Stimulated activated CD4-positive, alpha-beta T cell treated with anti-CD3 and anti-CD28 coated beads, Interleukin-2, amount 100 ng/mL, for 4 hours (primary cell): ENCODE data around the gene AOAH.

Experiments used
- DNase-seq: peaks from one replicate; pipeline ENCODE4 v3.0.0-alpha.2; 2020; ENCODE audit warnings: low read depth

AOAH gene

DNA sequence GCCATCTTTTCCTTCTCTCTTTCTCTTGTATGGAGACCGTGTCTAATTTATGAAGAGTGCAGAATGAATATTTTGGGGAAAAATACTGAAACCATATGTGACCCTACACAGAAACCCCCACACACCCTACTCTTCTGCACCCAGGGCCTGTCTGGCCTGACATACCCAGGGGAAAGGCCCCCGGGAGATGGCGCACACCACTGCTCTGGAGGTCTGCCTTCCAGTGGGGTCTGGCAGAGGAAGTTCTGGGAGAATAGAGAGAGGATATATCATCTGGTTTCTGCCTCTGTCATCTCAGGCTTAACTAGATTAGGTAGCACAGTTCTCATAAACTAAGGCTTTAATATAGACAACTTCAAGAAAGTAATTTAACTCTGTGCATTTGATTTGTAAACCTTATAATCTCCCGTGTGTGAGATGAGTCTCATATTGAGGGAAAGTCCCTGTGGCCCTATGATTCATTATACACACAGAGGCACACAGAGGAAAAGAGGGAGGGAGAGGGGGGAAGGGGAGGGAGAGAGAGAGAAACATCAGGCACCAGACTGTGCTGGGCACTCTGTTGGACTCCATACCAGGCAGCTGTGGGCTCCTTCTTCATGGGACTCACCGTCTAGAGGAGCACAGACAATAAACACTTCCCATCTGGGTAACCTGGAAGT is 123.3 kb downstream of the AOAH start:
- DNase-seq, result peak; percentile 6

DNA sequence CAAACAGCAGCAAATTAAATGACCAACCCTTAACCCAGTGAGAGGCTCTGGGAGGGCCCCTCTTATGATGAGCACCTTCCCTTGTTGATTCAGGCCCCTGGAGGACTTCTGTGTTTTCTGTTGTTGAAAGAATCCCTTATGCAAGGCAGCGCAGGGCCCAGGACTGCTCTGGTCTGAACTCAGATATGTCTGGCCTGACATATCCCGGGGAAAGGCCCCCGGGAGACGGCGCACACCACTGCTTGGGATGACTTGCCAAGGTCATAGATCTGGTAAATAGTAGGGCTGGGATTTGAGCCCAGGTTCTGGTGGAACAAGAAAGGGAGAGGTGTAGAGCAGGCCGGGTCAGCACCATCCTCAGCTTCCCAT is 124.0 kb downstream of the AOAH start:
- DNase-seq, result no peak

DNA sequence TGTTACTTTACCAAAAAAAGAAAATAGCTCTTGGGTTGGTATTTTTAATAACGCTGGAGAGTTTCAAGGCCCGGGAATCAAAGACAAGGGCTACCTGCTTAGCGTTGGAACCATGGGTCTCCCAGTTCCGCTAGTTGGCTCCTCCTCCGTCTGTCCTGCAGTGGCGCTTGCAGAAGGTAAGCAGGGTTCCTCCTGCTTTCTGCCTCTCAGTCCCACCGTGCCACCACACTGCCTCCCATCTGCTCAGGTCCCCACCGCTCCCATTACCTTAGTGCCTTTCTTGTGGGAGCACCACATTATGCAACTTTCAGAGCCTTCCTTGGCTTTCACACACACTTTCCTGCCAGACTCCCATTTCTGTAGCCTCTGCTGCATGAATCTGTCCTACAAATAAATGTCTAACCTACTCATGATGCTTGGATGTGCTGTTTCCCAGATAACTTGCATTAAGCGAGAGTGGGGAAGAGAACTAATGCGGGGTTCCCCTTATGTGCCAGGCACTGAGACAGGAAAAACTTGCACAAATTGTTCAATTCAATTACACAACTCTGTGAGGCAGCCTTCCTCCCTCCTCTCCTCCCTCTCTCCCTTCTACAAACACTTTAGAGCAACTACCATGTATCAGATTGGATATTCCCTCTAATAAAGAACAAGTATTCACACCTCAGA is 124.5 kb downstream of the AOAH start:
- no peak for DNase-seq

DNA sequence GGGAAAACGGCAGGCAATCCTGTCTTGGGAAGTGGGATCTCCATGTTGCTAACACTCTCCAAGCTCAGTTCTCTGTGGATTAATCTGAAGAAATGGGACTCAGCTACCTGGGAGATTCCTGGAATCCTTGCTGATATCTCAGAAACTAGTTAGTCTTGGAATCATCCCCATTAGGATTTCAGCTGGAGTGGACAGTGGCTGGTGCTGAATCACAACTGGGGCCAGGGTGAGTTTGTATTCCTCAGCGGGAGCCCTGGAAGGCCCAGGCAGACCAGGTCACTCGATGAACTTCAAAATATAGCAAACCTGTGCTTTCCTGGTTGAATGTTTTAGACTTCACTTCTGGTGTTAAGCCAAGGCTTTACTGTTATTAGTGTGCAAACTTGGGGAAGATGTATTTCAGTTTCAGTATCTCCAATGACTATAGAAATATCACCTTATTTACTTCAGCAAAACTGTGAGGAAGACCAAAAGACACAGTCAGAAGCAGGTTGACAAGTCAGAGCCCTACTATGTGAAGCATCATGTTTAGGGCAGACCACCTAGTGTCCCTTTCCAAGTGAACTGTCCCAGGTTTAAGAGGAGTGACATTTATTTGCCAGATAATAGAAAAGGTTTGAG is 126.1 kb downstream of the AOAH start:
- no peak for DNase-seq

DNA sequence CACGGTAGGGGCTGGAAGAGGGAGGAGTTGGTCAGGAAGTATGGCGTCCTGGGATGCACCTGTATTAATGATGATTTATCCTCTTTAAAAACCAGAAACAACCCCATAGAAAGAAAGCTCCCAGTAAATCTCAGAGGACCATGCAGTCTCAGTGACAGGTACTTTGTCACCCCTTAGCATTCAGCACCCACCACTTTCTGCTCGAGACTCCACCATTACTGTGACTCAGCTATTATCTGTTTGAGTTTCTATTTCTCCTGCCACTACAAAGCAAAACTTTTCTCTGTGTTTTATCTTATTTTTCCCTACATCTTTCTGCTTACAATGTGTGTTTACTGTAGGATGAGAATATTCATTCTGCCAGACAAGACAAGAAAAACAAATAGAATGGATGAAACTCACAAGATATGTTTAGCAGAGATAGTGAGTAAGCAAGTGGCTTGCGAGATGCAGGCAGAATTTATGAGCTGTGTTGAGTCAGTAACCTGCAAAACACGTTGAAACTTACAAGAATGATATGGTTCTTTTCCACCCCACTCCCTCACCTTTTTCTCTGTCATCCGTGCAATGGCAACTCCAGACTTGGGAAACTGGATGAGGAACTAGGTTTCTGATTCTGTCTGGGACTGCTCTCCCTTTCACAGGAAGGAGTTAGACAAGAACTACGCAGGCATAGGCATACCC is 127.1 kb downstream of the AOAH start:
- DNase-seq, result no peak

DNA sequence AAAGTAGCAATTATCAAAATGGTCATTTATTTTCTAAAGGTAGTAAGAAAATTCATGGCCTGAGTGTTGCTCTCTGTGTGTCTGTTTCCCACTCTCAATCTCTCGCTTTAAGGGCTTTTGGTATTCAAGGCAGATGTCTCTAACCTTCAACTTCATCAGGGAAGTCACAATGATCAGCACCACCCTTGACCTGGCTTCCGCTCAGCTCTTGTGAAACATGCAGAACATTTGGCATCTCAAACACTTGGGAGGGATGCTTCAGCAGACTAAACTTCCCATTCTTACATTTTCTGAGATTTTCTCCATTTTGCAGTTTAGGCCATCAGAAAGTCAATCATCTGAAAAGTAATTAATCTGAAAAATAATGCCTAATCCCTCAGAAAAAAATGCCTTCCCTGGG is 129.8 kb downstream of the AOAH start:
- DNase-seq, result no peak

DNA sequence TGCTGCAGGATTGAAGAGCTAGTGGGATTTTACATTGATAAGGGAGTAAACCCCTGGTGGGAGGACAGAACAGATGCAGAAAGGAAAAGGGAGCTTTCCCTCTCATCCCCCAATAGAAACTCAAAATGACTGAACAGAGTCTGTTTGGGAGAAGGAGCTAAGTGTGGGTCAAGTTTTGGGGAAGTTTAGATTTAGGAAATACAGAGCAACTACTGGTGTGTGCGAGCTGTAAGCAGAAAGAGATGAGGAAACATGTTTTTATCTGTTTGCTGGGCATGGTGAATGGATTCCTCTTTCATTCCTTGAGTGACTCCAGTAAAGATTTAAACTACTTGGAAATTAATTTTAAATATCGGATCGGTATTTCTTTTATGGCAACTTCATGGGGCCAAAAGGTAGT is 132.7 kb downstream of the AOAH start:
- no peak for DNase-seq

DNA sequence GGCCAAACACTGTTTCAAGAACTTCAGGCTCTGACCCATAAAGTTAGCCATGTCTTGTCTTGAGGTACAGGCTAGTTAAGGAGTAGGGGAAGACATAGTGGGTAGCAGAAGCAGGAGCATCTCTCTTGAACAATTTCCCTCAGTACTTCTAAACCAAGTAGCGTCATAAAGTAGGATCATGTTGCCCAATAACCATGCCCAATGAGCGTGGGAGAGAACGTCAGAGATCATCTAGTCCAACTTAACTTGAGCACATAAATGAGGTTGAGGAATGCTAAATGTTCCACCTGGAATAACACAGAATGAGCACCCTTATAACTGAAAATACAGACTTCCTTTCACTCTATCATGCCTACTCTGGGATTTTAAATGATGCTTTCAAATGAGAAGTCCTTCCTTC is 134.9 kb downstream of the AOAH start:
- DNase-seq, result no peak

DNA sequence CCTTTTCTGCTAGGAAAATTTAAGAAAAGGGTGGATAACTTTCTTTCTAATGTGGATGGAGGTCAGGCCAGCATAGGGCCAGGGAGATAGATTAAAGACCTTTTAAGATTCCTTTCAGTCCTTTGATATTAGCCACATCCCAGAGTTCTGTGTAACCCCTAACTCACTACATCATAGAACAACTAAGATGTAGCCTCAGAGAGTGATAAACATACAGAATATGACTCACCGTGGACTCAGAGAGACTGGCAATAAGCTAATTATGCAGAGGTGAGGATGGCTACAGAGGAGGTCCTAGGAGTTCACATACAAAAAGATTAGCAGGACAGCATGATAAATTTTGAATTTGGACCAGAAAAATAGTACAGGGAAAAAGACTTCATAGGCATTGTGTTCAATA is 141.0 kb downstream of the AOAH start:
- no peak for DNase-seq

DNA sequence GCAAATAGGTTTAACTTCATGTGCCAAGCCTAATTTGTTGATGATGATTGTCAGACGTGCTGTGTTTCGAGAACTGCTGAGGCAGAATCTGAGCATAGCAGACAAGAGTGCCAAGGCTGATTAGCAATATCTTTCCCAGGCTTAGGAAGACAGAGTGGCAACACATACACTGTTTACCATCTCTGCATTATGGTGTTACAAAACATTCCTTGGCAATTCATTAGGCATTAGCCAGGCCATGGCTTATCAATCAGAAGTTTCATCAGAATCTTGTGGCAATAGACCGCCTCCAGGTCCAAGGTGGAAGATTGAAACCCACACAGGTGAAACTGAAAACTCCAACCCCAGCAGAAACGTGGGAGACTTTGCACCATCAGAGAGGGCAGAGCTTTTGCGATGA is 148.5 kb downstream of the AOAH start:
- DNase-seq, result no peak

DNA sequence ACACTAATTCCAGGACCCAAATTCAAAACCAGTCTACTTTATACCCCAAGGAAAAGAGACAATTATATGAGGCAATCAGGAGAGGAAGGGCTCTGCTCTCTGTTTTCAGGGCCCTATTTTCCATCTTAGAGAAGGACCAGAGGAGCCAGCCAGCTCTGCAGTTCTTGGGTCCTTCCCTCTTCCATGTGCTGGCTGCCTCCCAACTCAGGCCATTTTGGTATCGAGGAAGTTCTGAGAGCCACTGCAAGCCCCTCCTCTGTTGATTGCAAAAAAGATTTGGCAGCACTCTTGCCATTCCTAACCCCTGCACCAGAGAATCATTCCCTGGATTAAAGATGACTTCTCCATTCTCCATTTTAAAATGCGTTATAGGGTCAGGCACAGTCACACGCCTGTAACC is 151.2 kb downstream of the AOAH start:
- DNase-seq, result no peak

DNA sequence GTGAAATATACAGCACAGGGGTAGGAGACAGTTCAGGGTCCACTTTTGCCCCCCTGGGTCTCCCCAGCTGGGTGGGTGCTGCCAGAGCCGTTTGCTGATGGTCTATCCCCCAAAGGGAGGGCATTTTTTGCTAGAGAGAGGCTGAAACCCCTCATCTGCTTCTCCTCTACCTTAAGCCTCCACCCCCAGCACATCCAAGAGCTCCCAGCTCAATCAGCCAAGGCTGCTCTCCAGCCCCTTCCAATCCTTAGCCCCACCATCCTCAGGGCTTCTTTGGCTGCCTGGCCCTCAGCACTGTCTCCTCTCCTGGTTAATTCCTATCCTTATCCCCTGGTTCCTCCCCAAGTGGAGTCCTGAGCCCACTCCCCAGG is 153.1 kb downstream of the AOAH start:
- DNase-seq, result no peak

DNA sequence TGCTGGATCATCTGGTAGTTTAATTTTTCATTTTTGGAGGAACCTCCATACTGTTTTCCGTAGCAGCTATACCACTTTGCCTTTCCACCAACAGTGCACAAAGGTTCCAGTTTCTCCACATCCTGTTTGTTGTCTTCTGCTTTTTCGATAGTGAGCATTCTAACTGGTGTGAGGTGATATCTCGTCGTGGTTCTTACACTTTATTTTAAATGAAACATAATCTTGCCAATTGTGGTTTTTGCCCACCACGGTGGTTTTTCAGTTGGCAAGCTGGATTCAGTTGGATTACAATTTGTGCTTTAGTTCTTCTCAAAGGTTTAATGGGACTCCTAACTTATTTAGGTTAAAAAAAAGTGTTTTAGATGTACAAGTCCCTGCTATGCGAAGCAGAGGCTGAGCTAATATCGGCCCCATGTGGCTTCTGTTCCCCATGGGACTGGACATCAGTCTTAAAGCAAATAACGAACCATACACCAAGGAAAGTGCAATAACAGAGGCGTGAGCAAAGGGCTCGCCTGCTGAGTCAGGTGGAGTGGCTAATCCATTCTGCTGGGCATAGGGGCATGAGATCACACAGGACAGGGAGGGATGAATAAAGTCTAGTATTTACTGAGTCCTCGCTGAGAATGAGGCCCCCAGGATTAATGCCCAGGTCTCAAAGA is 153.6 kb downstream of the AOAH start:
- no peak for DNase-seq

DNA sequence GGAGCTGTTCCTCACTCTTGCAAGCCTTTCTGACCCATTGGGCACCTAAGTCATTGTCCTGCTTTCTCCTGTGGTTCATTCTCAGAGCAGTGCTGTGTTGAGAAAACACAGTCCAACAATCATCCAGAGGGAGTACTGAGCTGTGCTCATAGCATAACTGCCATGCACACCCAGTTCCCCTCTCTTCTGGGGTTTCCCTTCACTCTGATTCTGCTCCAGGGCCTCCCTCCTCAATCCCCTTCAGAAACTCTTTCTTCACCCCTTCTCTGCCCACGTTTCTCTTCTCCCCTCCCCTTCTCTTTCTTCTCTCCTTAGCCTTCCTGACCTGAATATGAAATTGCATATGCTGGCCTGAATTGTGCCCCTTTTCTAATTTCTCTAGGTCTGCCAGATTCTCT is 155.8 kb downstream of the AOAH start:
- no peak for DNase-seq

DNA sequence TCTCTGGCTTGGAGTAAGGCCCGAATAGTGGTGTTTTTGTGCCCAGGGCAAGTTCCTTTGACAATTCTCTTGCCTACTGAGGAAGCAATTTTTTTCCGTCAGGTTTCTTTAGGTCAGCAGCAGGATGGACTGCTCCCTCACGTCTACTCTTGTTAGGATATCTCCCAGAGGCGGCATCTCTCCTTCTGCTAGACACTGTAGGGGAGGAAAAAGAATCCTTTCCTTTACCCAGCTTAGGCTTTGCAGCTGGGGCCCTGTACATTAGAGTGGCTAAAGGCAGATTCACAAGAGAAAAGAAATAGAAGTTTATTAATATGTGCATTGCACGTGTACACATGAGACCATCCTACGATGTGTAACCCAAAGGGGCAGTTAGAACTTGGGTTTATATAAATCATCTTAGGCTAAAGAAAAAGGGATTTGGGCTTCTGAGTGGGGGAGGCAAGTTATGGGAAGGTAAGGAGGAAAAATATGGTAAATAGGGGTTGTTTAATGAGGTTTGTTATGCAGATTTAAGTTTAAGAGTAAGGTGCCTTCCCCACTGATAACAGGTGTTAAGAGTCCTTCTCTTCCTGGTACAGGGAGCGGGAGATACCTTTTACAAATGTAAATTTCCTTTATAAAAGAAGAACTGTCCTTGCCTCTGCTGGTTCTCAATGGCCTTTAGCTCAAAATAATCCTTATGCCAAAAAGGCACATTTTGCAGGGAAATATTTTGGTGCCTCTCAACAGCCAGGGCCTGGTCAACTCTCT is 156.4 kb downstream of the AOAH start:
- no peak for DNase-seq

DNA sequence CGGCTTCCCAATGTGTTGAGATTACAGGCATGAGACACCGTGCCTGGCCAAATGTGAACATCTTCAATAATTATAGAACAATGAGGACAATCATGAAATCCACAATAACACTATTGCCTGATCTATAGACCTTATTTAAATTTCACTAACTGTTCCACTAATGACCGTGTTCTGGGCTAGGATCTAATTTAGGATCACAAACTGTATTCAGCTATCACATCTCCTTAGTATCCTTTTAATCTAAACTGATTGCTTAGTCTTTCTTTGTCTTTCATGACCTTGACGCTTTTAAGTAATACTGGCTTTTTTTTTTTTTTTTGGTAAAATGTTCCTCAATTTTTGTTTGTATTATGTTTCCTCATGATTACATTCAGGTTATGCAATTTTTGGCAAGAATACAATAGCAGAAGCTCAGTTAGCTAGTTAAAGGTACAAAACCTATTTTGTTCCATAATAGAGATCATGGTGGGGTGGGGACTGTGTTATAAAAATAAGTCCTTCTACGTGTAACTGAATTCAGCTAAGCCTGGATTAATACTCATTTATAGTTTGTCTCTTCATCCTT is 158.4 kb downstream of the AOAH start:
- no peak for DNase-seq

DNA sequence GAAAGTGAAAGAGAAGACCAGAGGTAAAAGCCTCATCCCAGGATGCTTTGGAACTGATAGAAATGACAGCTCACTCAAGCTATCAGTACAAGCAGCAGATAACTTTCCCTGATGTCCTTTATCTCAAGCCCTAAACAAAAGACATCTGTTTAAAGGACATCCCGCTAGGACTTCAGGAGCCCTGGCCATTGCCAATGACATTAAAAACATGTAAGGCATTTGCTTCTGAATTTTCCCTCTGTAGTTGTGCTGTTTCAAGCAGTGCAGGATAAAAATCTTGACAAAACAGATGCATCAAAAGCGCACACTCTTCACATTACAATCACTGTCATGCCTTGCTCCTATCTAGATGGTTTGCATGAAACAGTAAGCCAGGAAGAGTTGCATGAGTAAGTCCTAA is 159.8 kb downstream of the AOAH start:
- no peak for DNase-seq

DNA sequence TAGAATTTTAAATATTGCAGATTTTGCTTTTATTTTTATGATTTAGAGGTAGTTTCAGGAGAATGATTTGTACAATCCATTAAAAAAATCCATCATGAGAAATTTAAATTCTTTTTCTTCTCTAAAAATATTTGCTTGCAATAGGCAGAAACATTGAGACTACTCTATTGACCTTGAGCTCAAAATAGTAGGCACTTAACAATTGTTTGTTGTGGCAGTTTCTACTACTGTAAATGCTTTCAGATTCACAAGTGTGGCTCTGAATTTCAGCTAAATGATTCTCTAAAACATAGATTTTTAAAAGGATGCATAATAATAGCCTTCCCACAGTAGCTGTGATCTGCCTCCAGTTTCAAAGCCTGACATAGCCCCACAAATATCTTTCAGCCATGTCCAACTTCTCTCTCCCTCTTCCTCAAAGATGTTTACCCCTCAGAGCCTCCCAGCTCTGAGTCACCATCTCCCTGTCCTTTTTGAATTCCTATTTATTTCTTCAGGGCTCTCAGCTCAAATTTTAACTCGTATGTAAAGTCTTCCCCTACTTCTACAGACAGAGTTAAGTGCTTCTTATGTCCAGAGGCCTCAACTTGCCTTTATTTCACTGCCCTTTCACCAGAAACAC is 160.5 kb downstream of the AOAH start:
- DNase-seq, result no peak

DNA sequence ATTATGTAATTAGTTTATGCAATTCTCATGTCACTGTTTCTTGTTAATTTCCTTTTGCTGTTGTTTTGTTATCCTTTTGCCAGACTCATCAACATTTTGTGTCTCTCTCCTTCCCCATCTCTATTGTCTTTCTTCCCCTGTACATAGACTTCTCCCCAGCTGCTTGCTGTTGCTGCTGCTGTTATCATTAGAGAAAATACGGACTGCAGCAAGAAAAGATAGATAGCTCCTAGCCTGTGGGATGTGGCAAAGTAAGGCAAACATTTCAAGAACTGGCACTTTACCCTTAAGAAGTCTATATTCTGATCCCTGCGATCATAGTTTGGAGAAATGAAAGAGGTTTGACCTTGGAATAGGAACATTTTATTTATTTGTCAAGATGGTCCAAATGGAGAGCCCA is 162.2 kb downstream of the AOAH start:
- no peak for DNase-seq

DNA sequence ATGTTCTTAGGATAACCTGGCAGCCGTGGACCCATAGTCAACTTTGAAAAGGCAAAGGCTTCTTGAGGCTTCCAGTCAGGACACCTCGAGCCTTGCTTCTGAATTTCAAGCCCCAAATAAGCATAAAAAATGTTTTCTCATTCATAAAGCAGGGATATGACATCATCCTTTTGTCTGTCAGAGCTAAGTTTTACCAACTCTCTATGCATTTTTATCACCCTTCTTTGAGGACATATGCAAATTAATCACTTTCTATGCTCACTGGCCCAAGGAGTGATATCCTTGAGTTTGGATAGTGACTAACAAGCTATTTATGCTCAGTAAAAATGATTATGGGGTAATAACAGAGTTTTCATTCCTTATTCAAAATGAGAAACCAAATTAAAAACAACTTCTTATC is 175.3 kb downstream of the AOAH start:
- no peak for DNase-seq

DNA sequence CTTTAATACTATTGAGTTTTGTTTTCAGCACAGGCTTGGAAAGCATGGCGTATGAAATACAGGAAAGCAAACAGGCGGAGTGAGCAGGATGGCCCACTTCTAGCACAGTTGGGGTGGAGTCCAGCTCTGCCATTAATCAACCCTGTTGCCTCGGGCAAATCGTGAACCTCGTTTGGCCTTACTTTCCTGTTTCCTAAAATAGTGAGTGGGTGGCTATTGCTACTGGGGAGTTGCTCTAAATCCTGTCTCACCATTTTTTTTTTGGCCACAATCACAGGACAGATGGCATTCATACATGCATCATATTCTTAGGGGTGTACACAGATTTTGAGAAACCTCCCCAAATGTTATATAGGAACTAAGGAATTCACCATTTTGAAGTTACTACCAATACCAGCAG is 176.9 kb downstream of the AOAH start:
- DNase-seq, result no peak
